Measurements from ENCODE around the gene RAB26.

RAB26 gene

GRCh38 chr16:2152695-2153506 lies 4.5 kb downstream of the RAB26 start (continued):
- TF ChIP-seq ZNF398 (tag by site-specific recombination; IDR thresholded peaks at IDR 0.05) (no peak), BCL11B (tag by site-specific recombination; IDR thresholded peaks at IDR 0.05; ENCODE audit: low read depth) (peak; percentile 94), ZNF16 (tag by site-specific recombination; IDR thresholded peaks at IDR 0.05; ENCODE audit: low read depth) (no peak), ZNF514 (tag by site-specific recombination; IDR thresholded peaks at IDR 0.05) (no peak), ZNF48 (tag by site-specific recombination; IDR thresholded peaks at IDR 0.05) (no peak), ZNF155 (tag by site-specific recombination; IDR thresholded peaks at IDR 0.05) (no peak), PRDM4 (tag by site-specific recombination; IDR thresholded peaks at IDR 0.05) (no peak), ZNF830 (tag by site-specific recombination; IDR thresholded peaks at IDR 0.05; ENCODE audit: low read depth) (no peak), ZNF629 (tag by site-specific recombination; IDR thresholded peaks at IDR 0.05) (peak; percentile 41; the same call in 1 of the 2 replicates), ZNF214 (tag by site-specific recombination; IDR thresholded peaks at IDR 0.05; ENCODE audit: borderline replicate concordance) (no peak), ZEB2 (tag by site-specific recombination; IDR thresholded peaks at IDR 0.05) (peak; percentile 61), ZNF133 (tag by site-specific recombination; IDR thresholded peaks at IDR 0.05) (no peak), ZNF433 (tag by site-specific recombination; IDR thresholded peaks at IDR 0.05; ENCODE audit: low read depth) (no peak), ZNF600 (tag by site-specific recombination; IDR thresholded peaks at IDR 0.05) (no peak), KLF7 (tag by site-specific recombination; IDR thresholded peaks at IDR 0.05; ENCODE audit: borderline replicate concordance) (no peak), ZBTB7A (tag by site-specific recombination; IDR thresholded peaks at IDR 0.05; ENCODE audit: low read depth) (no peak), ZNF621 (tag by site-specific recombination; IDR thresholded peaks at IDR 0.05) (no peak), KLF1 (tag by site-specific recombination; IDR thresholded peaks at IDR 0.05) (no peak), ZNF335 (tag by site-specific recombination; conservative IDR thresholded peaks at IDR 0.05) (no peak), ZNF23 (tag by site-specific recombination; IDR thresholded peaks at IDR 0.05; ENCODE audit: borderline replicate concordance) (no peak), ZNF10 (tag by site-specific recombination; IDR thresholded peaks at IDR 0.05) (no peak), ZNF510 (tag by site-specific recombination; IDR thresholded peaks at IDR 0.05; ENCODE audit: insufficient replicate concordance) (no peak), ELK4 (IDR thresholded peaks at IDR 0.05; ENCODE audit: borderline replicate concordance, low read depth, low read length) (no peak), ZNF280C (tag by site-specific recombination; IDR thresholded peaks at IDR 0.05) (no peak), GLIS1 (tag by site-specific recombination; IDR thresholded peaks at IDR 0.05) (no peak), ZNF707 (tag by site-specific recombination; IDR thresholded peaks at IDR 0.05) (no peak), EGR2 (tag by site-specific recombination; IDR thresholded peaks at IDR 0.05; ENCODE audit: low read depth) (no peak)
- TF ChIP-seq, protein P1, sequence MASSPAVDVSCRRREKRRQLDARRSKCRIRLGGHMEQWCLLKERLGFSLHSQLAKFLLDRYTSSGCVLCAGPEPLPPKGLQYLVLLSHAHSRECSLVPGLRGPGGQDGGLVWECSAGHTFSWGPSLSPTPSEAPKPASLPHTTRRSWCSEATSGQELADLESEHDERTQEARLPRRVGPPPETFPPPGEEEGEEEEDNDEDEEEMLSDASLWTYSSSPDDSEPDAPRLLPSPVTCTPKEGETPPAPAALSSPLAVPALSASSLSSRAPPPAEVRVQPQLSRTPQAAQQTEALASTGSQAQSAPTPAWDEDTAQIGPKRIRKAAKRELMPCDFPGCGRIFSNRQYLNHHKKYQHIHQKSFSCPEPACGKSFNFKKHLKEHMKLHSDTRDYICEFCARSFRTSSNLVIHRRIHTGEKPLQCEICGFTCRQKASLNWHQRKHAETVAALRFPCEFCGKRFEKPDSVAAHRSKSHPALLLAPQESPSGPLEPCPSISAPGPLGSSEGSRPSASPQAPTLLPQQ (tag by site-specific recombination; IDR thresholded peaks at IDR 0.05): no peak
- TF ChIP-seq, protein P2, sequence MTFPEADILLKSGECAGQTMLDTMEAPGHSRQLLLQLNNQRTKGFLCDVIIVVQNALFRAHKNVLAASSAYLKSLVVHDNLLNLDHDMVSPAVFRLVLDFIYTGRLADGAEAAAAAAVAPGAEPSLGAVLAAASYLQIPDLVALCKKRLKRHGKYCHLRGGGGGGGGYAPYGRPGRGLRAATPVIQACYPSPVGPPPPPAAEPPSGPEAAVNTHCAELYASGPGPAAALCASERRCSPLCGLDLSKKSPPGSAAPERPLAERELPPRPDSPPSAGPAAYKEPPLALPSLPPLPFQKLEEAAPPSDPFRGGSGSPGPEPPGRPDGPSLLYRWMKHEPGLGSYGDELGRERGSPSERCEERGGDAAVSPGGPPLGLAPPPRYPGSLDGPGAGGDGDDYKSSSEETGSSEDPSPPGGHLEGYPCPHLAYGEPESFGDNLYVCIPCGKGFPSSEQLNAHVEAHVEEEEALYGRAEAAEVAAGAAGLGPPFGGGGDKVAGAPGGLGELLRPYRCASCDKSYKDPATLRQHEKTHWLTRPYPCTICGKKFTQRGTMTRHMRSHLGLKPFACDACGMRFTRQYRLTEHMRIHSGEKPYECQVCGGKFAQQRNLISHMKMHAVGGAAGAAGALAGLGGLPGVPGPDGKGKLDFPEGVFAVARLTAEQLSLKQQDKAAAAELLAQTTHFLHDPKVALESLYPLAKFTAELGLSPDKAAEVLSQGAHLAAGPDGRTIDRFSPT (tag by site-specific recombination; IDR thresholded peaks at IDR 0.05): peak; percentile 91

Measured in HEK293 (cell line).